HCT116 (cell line): ENCODE data around the gene WTAP. TPM values are rescaled to one million over a fixed set of nuclear protein-coding genes. Genes with fewer than 3 reads are reported as not detected.

ENCODE experiments used
- ATAC-seq: fragments of 200-7000 bp; cut with Tn5 transposase; 2 replicates; pipeline ENCODE4 v1.9.1; 2020; ENCODE audit warnings: mild to moderate bottlenecking, moderate library complexity
- BruUV-seq: library from RNA; stranded (reverse); fragments of 400-500 nt; replicated peaks from 2 replicates; lab custom pipeline; 2021; lab: Mats Ljungman, UMichigan
- CTCF ChIA-PET: fragments of 300-600 bp; sonication (Branson Sonifier 250); formaldehyde crosslinking; loops from one replicate; lab custom pipeline; 2021; ENCODE audit warnings: antibody characterized with exemption; lab: Charles Lee
- POLR2A ChIA-PET: fragments of 300-600, 350-600 bp; sonication (Branson Sonifier 250); formaldehyde crosslinking; loops from one replicate; lab custom pipeline; 2021; ENCODE audit warnings: antibody characterized with exemption; lab: Charles Lee
- RAD21 ChIA-PET, 2 experiments: fragments of 300-600 bp; sonication (Branson Sonifier 250); formaldehyde crosslinking; loops; one replicate each; lab custom pipeline; 2023; ENCODE audit warnings: low total read pairs in 2 of 2; ENCODE audit not compliant: uncharacterized antibody in 2 of 2, unreplicated experiment in 2 of 2, low non-redundant PET in 1 of 2; lab: Charles Lee
- DNase-seq: peaks from one replicate; pipeline ENCODE4 v3.0.0-alpha.2; 2010; ENCODE audit warnings: low read depth, low spot score
- H2AFZ ChIP-seq: fragments of 200-600 bp; shearing (Covaris generic), sonication (generic); 2 replicates; pipeline ENCODE4 v1.6.1; 2017; ENCODE audit warnings: low read depth, mixed run types, mixed read lengths, antibody characterized with exemption, low read length; ENCODE audit not compliant: poor library complexity, severe bottlenecking
- H3K27ac ChIP-seq: 2 replicates; pipeline ENCODE4 v1.5.1; 2012; ENCODE audit warnings: low read depth, low read length
- H3K27me3 ChIP-seq: fragments of 200-600 bp; sonication (generic); 2 replicates; pipeline ENCODE4 v1.6.1; 2016; ENCODE audit warnings: mixed run types, low read length, mixed read lengths; ENCODE audit not compliant: insufficient read depth
- H3K36me3 ChIP-seq, 2 experiments: fragments of 200-500 bp in 1 of 2; fragments of 200-600 bp in 1 of 2; sonication (Bioruptor generic) in 1 of 2; sonication (generic) in 1 of 2; 2 replicates each; pipeline versions ENCODE4 v1.5.1 to v1.6.1; 2014 to 2016; ENCODE audit warnings: low read length in 2 of 2, inconsistent platforms in 1 of 2, mixed read lengths in 1 of 2, mixed run types in 1 of 2; ENCODE audit not compliant: insufficient read depth in 2 of 2, control insufficient read depth in 1 of 2
- H3K4me1 ChIP-seq, 2 experiments: fragments of 200-600 bp in 1 of 2; sonication (generic) in 1 of 2; 2 replicates each; pipeline versions ENCODE4 v1.5.1 to v1.6.1; 2012 to 2017; ENCODE audit warnings: low read length in 2 of 2, inconsistent platforms in 1 of 2, mild to moderate bottlenecking in 1 of 2, mixed read lengths in 1 of 2, mixed run types in 1 of 2, moderate library complexity in 1 of 2; ENCODE audit not compliant: insufficient read depth in 2 of 2, control insufficient read depth in 1 of 2
- H3K4me2 ChIP-seq: fragments of 200-600 bp; sonication (generic); 2 replicates; pipeline ENCODE4 v1.6.1; 2017; ENCODE audit warnings: mixed run types, low read length, mixed read lengths
- H3K4me3 ChIP-seq, 2 experiments: fragments of 200-600 bp in 1 of 2; sonication (generic) in 1 of 2; replicated peaks in 1 of 2; 2 replicates each; pipeline ENCODE4 v1.5.1; 2011 to 2016; ENCODE audit warnings: low read length in 2 of 2, control low read depth in 1 of 2, low read depth in 1 of 2, mild to moderate bottlenecking in 1 of 2, mixed read lengths in 1 of 2, mixed run types in 1 of 2
- H3K79me2 ChIP-seq: fragments of 200-600 bp; sonication (generic); 2 replicates; pipeline ENCODE4 v1.6.1; 2017; ENCODE audit warnings: mild to moderate bottlenecking, mixed run types, low read length, moderate library complexity, mixed read lengths; ENCODE audit not compliant: insufficient read depth
- H3K9ac ChIP-seq: fragments of 200-600 bp; sonication (generic); 2 replicates; pipeline ENCODE4 v1.6.1; 2016; ENCODE audit warnings: low read length, mixed read lengths
- H3K9me2 ChIP-seq: fragments of 200-600 bp; sonication (generic), shearing (Covaris generic); 2 replicates; pipeline ENCODE4 v1.6.1; 2017; ENCODE audit warnings: mixed run types, mild to moderate bottlenecking, moderate library complexity; ENCODE audit not compliant: insufficient read depth
- H3K9me3 ChIP-seq, 2 experiments: fragments of 200-500 bp in 1 of 2; fragments of 200-600 bp in 1 of 2; sonication (Bioruptor generic) in 1 of 2; sonication (generic) in 1 of 2; 2 replicates each; pipeline ENCODE4 v1.6.1; 2014 to 2017; ENCODE audit warnings: low read length in 2 of 2, mixed read lengths in 2 of 2, inconsistent platforms in 1 of 2, low read depth in 1 of 2, mild to moderate bottlenecking in 1 of 2, mixed run types in 1 of 2, moderate library complexity in 1 of 2; ENCODE audit not compliant: control insufficient read depth in 1 of 2, insufficient read depth in 1 of 2
- H4K20me1 ChIP-seq: fragments of 200-600 bp; sonication (generic), shearing (Covaris generic); 2 replicates; pipeline ENCODE4 v1.6.1; 2017; ENCODE audit warnings: mixed run types, mild to moderate bottlenecking, moderate library complexity; ENCODE audit not compliant: insufficient read depth
- CEBPB ChIP-seq: IDR thresholded peaks from 2 replicates; pipeline ENCODE4 v1.6.1; 2012; ENCODE audit warnings: low read depth
- EGR1 ChIP-seq: IDR thresholded peaks from 2 replicates; pipeline ENCODE4 v1.6.1; 2012; ENCODE audit warnings: low read depth
- ELF1 ChIP-seq: IDR thresholded peaks from 2 replicates; pipeline ENCODE4 v1.6.1; 2012; ENCODE audit warnings: low read depth, borderline replicate concordance
- EZH2 ChIP-seq: fragments of 200-600 bp; sonication (generic); IDR thresholded peaks from 2 replicates; pipeline ENCODE4 v1.6.1; 2017; ENCODE audit warnings: antibody characterized with exemption, mixed run types
- EZH2phosphoT487 ChIP-seq: fragments of 200-600 bp; IDR thresholded peaks from 2 replicates; pipeline ENCODE4 v1.6.1; 2018; ENCODE audit warnings: antibody characterized with exemption, borderline replicate concordance
- FOSL1 ChIP-seq: IDR thresholded peaks from 2 replicates; pipeline ENCODE4 v1.6.1; 2012; ENCODE audit warnings: low read depth
- JUND ChIP-seq: IDR thresholded peaks from 2 replicates; pipeline ENCODE4 v1.6.1; 2012
- POLR2A ChIP-seq: IDR thresholded peaks from 2 replicates; pipeline ENCODE4 v1.7.0; 2011; ENCODE audit warnings: borderline replicate concordance; ENCODE audit not compliant: insufficient read depth, insufficient read length; ENCODE audit errors: extremely low read depth
- SIN3A ChIP-seq: IDR thresholded peaks from 2 replicates; pipeline ENCODE4 v1.6.1; 2012; ENCODE audit warnings: low read depth
- SP1 ChIP-seq: IDR thresholded peaks from 2 replicates; pipeline ENCODE4 v1.6.1; 2012; ENCODE audit warnings: low read depth
- SRF ChIP-seq: IDR thresholded peaks from 2 replicates; pipeline ENCODE4 v1.6.1; 2012; ENCODE audit warnings: low read depth
- TCF7L2 ChIP-seq: IDR thresholded peaks from 2 replicates; pipeline ENCODE4 v1.7.0; 2011; ENCODE audit warnings: borderline replicate concordance, inconsistent platforms; ENCODE audit not compliant: insufficient read depth, insufficient read length; ENCODE audit errors: extremely low read depth
- YY1 ChIP-seq: IDR thresholded peaks from 2 replicates; pipeline ENCODE4 v1.6.1; 2011; ENCODE audit warnings: low read length, low read depth, moderate library complexity, mild to moderate bottlenecking; ENCODE audit not compliant: insufficient replicate concordance; ENCODE audit errors: extremely low read depth
- ZNF274 ChIP-seq: fragments of 200-500 bp; sonication (Bioruptor generic); IDR thresholded peaks from 2 replicates; pipeline ENCODE4 v1.6.1; 2014; ENCODE audit warnings: mild to moderate bottlenecking, low read depth, low read length, inconsistent platforms
- intact Hi-C: fragments of 100-400 bp; cut with micrococcal nuclease; formaldehyde crosslinking; loops from 2 replicates; pipeline ENCODE4 v1.10.0; 2022
- total RNA-seq: library from RNA; stranded (reverse); gene quantifications from one replicate; pipeline ENCODE4 v1.2.1, GENCODE V29; 2021; ENCODE audit not compliant: unreplicated experiment
- TF ChIP-seq, protein P1 (sequence below): IDR thresholded peaks from 2 replicates; pipeline ENCODE4 v1.6.1; 2012
- TF ChIP-seq, protein P2 (sequence below): IDR thresholded peaks from 2 replicates; pipeline ENCODE4 v1.6.1; 2012
- TF ChIP-seq, protein P3 (sequence below): IDR thresholded peaks from 2 replicates; pipeline ENCODE4 v1.6.1; 2011; ENCODE audit warnings: mild to moderate bottlenecking, low read length, moderate library complexity; ENCODE audit not compliant: insufficient replicate concordance; ENCODE audit errors: extremely low read depth

Gene WTAP
- total RNA-seq, 1 experiment from 2014 or later, result 88.6 TPM

DNA sequence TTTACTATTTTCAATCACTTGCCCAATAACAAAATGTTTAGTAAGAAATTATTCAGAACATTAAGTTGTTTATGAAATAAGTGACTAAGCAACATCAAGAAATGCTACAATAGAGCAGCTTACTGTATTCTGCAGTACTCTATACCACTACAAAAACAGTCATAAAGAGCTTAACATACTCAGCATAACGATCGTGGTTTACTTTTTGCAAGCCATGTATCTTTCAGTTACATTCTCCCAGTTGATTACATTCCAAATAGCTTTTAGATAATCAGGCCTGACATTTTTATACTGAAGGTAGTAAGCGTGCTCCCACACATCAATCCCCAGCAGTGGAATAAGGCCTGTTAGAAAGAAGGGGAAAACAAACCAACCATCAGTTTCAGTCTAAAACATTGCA is 45.0 kb upstream of the WTAP start:
- H3K27ac ChIP-seq, result no peak overlapping the region

DNA sequence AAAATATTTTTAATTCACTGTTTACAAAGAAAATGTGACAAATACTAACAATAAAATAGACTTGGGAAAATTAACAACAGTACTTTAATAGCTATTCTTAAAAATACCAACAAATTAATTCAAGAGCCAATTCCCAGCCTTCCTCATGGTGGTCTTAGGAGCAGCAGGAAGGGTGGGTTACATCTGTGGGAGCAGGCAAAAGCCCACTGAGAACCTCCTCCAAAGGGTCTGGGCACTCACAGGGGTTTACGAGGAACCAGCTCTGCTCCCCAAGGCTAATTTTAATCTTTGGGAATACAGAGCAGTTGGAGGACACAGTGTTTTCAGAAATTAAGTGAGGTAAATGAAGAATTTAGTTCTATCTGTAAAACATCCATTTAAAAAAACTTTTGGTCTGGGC is 44.5 kb upstream of the WTAP start:
- Histone ChIP-seq H3K4me3 (no peak overlapping the region), H4K20me1 (no peaks in the 10 kb centered on the region), H3K27me3 (no peaks in the 10 kb centered on the region), H2AFZ (no peak overlapping the region), H3K9ac (no peak overlapping the region), H3K79me2 (peaks cover 18% of the 10 kb centered on the region), H3K27ac (no peak overlapping the region), H3K9me3 (no peaks in the 10 kb centered on the region), H3K36me3 (peaks cover 18 to 24% of the 10 kb centered on the region in 2 experiments), H3K4me2 (no peak overlapping the region), H3K9me2 (no peaks in the 10 kb centered on the region), H3K4me1 (no peaks in the 10 kb centered on the region)
- intact Hi-C loops, result no loop called here
- ChIA-PET RAD21 (no interaction called here), POLR2A (no interaction called here), CTCF (interaction anchor here (2.4 kb wide), 1 partner anchor 28 kb away, joined by 8 read pairs; no protein-coding TSS in a partner anchor)
- ATAC-seq (no peak), DNase-seq (no peak)
- no TSS peak for BruUV-seq
- no peak for TF ChIP-seq POLR2A
- TF ChIP-seq ZNF274, result no peak
- no peak for TF ChIP-seq YY1
- TF ChIP-seq, protein P1, sequence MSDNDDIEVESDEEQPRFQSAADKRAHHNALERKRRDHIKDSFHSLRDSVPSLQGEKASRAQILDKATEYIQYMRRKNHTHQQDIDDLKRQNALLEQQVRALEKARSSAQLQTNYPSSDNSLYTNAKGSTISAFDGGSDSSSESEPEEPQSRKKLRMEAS, result no peak
- TF ChIP-seq, protein P2, sequence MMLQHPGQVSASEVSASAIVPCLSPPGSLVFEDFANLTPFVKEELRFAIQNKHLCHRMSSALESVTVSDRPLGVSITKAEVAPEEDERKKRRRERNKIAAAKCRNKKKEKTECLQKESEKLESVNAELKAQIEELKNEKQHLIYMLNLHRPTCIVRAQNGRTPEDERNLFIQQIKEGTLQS, result no peak
- TF ChIP-seq SIN3A, result no peak
- TF ChIP-seq, protein P3, sequence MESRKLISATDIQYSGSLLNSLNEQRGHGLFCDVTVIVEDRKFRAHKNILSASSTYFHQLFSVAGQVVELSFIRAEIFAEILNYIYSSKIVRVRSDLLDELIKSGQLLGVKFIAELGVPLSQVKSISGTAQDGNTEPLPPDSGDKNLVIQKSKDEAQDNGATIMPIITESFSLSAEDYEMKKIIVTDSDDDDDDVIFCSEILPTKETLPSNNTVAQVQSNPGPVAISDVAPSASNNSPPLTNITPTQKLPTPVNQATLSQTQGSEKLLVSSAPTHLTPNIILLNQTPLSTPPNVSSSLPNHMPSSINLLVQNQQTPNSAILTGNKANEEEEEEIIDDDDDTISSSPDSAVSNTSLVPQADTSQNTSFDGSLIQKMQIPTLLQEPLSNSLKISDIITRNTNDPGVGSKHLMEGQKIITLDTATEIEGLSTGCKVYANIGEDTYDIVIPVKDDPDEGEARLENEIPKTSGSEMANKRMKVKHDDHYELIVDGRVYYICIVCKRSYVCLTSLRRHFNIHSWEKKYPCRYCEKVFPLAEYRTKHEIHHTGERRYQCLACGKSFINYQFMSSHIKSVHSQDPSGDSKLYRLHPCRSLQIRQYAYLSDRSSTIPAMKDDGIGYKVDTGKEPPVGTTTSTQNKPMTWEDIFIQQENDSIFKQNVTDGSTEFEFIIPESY, result no peak
- TF ChIP-seq TCF7L2, result no peak
- TF ChIP-seq CEBPB, result no peak

More for the DNA sequence above, 45.0 kb upstream of the WTAP start:
- peaks cover 18% of the 10 kb centered on the region for H3K79me2 ChIP-seq
- no TSS peak for BruUV-seq
- H3K4me3 ChIP-seq, result no peak overlapping the region
- ATAC-seq (no peak), DNase-seq (no peak)
- no peaks in the 10 kb centered on the region for H3K27me3 ChIP-seq
- POLR2A ChIA-PET, result no interaction called here
- H4K20me1 ChIP-seq, result no peaks in the 10 kb centered on the region
- CTCF ChIA-PET, result interaction anchor here (2.4 kb wide), 1 partner anchor 28 kb away, joined by 8 read pairs; no protein-coding TSS in a partner anchor
- H3K9me3 ChIP-seq, result no peaks in the 10 kb centered on the region
- no peak overlapping the region for H3K9ac ChIP-seq
- no peak overlapping the region for H2AFZ ChIP-seq
- RAD21 ChIA-PET, result no interaction called here
- intact Hi-C loops, result no loop called here
- H3K4me2 ChIP-seq, result no peak overlapping the region
- H3K4me1 ChIP-seq, result no peaks in the 10 kb centered on the region
- TF ChIP-seq CEBPB, result no peak
- TF ChIP-seq FOSL1, result no peak
- no peak for TF ChIP-seq EZH2
- no peak for TF ChIP-seq EZH2phosphoT487
- no peak for TF ChIP-seq YY1
- no peak for TF ChIP-seq ZNF274
- TF ChIP-seq EGR1, result no peak
- TF ChIP-seq SRF, result no peak
- TF ChIP-seq ELF1, result no peak
- TF ChIP-seq JUND, result no peak
- no peak for TF ChIP-seq TCF7L2
- TF ChIP-seq SP1, result no peak
- TF ChIP-seq, protein P3, result no peak
- TF ChIP-seq, all 23 proteins: peak for 0
- H3K36me3 ChIP-seq, result peaks cover 18 to 24% of the 10 kb centered on the region in 2 experiments
- no peaks in the 10 kb centered on the region for H3K9me2 ChIP-seq
